ENCODE data around the gene INTS11. TPM values are rescaled to one million over a fixed set of nuclear protein-coding genes. Genes with fewer than 3 reads are reported as not detected.

Gene INTS11
- total and polyA plus RNA-seq, 4 donors: 26.3 to 40.5 (median 34.5) TPM

- no peak overlapping the region for H3K27ac ChIP-seq (ENCODE audit: low read depth in 1 of 2, low read length in 2 of 2)
- DNase-seq (ENCODE audit: low spot score): no peak
Observed at GRCh38 chr1:1353389-1354151, 29.1 kb upstream of the INTS11 start.

More at GRCh38 chr1:1353389-1354151, 29.1 kb upstream of the INTS11 start:
- Histone ChIP-seq H3K9me3 (ENCODE audit: control insufficient read depth in 4 of 4, low read length in 3 of 4) (no peaks in the 10 kb centered on the region), H3K4me1 (ENCODE audit: control insufficient read depth in 4 of 4, insufficient read depth in 4 of 4, low read length in 3 of 4) (peaks cover 0 to 27% (median 4%) of the 10 kb centered on the region in 4 donors), H3K4me3 (ENCODE audit: low read depth in 1 of 3, low read length in 3 of 3) (no peak overlapping the region), H3K36me3 (ENCODE audit: control insufficient read depth in 4 of 4, insufficient read depth in 3 of 4, low read depth in 1 of 4, low read length in 3 of 4) (no peaks in the 10 kb centered on the region), H3K9ac (ENCODE audit: low read depth in 1 of 2, low read length in 2 of 2) (no peak overlapping the region), H3K27me3 (ENCODE audit: control insufficient read depth in 4 of 4, insufficient read depth in 4 of 4, low read length in 3 of 4) (peaks cover 0 to 2% (median 0%) of the 10 kb centered on the region in 4 donors)
- TF ChIP-seq RAD21 (IDR thresholded peaks at IDR 0.05) (no peak), HNF4A (conservative IDR thresholded peaks at IDR 0.05) (no peak), JUND (IDR thresholded peaks at IDR 0.05) (no peak), GABPA (IDR thresholded peaks at IDR 0.05 in 1 of 2, conservative IDR thresholded peaks at IDR 0.05 in 1 of 2) (no peak), HNF4G (IDR thresholded peaks at IDR 0.05) (no peak), REST (IDR thresholded peaks at IDR 0.05) (no peak), FOXA2 (IDR thresholded peaks at IDR 0.05) (no peak), FOXA1 (IDR thresholded peaks at IDR 0.05) (no peak), ZBTB33 (IDR thresholded peaks at IDR 0.05) (no peak), TAF1 (conservative IDR thresholded peaks at IDR 0.05) (no peak), NR2F2 (IDR thresholded peaks at IDR 0.05) (no peak), CTCF (IDR thresholded peaks at IDR 0.05; ENCODE audit: low read depth, low read length, missing input control) (no peak), RXRA (IDR thresholded peaks at IDR 0.05) (no peak), ATF3 (IDR thresholded peaks at IDR 0.05) (no peak), SP1 (IDR thresholded peaks at IDR 0.05) (no peak), EGR1 (IDR thresholded peaks at IDR 0.05; ENCODE audit: low read depth in 2 of 2) (no peak)
- TF ChIP-seq, protein P1, sequence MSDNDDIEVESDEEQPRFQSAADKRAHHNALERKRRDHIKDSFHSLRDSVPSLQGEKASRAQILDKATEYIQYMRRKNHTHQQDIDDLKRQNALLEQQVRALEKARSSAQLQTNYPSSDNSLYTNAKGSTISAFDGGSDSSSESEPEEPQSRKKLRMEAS (IDR thresholded peaks at IDR 0.05): no peak
- 17% methylated on average over 28 of the region's 28 CpGs for WGBS

Measured in liver (tissue), 9 donors.